ENCODE results near the gene COL26A1.

COL26A1 gene

GRCh38 chr7:101363196-101363733 lies 590 bp downstream of the COL26A1 start:
- Histone ChIP-seq H3K14ac (ENCODE audit: low read length in 2 of 2) (peak overlapping the region in 1 of 2 experiments; percentile 11), H4K91ac (ENCODE audit: low read length) (no peak overlapping the region), H3K36me3 (ENCODE audit: control insufficient read depth in 1 of 2, insufficient read depth in 2 of 2, low read depth in 1 of 2, low read length in 2 of 2) (no peaks in the 10 kb centered on the region), H3K4me1 (ENCODE audit: control insufficient read depth, insufficient read depth, low read depth, low read length) (peaks cover 12% of the 10 kb centered on the region), H2BK12ac (ENCODE audit: low read length in 2 of 2) (no peak overlapping the region), H3K23ac (ENCODE audit: low read length in 2 of 2) (no peak overlapping the region), H2BK15ac (ENCODE audit: low read depth, poor library complexity, severe bottlenecking) (no peak overlapping the region), H3K4me2 (ENCODE audit: low read length, poor library complexity, severe bottlenecking) (peak overlapping the region; percentile 99), H3K27ac (ENCODE audit: low read length, poor library complexity, severe bottlenecking) (no peak overlapping the region), H2AFZ (ENCODE audit: low read depth, low read length) (peak overlapping the region; percentile 18), H3K4me3 (ENCODE audit: insufficient read depth in 1 of 2, low read depth in 1 of 2, low read length in 2 of 2) (peak overlapping the region in 1 of 2 experiments; percentile 44), H3K9me3 (ENCODE audit: control insufficient read depth, low read length) (peaks cover 5% of the 10 kb centered on the region), H3K79me1 (replicated peaks; ENCODE audit: low read length, poor library complexity, severe bottlenecking) (no peaks in the 10 kb centered on the region), H3K18ac (ENCODE audit: low read depth in 1 of 2, low read length in 2 of 2) (no peak overlapping the region), H2BK5ac (ENCODE audit: low read depth, low read length, poor library complexity, severe bottlenecking) (no peak overlapping the region), H2BK120ac (ENCODE audit: low read depth, low read length) (no peak overlapping the region), H3K27me3 (ENCODE audit: control insufficient read depth in 1 of 2, insufficient read depth in 1 of 2, low read length in 2 of 2) (peaks cover 47 to 68% of the 10 kb centered on the region in 2 experiments), H4K8ac (ENCODE audit: low read length) (no peak overlapping the region), H3K9ac (ENCODE audit: low read length) (no peak overlapping the region), H2AK5ac (ENCODE audit: low read length, severe bottlenecking) (no peak overlapping the region), H3K4ac (ENCODE audit: low read depth in 1 of 2, low read length in 2 of 2) (no peak overlapping the region)
- no peak for DNase-seq
- 0% methylated on average over 15 of the region's 46 CpGs for WGBS

- DNase-seq = peak; percentile 55
- Histone ChIP-seq H3K4ac (ENCODE audit: low read depth in 1 of 2, low read length in 2 of 2) (no peak overlapping the region), H2BK5ac (ENCODE audit: low read depth, low read length, poor library complexity, severe bottlenecking) (no peak overlapping the region), H3K79me1 (replicated peaks; ENCODE audit: low read length, poor library complexity, severe bottlenecking) (no peaks in the 10 kb centered on the region), H3K36me3 (ENCODE audit: control insufficient read depth in 1 of 2, insufficient read depth in 2 of 2, low read depth in 1 of 2, low read length in 2 of 2) (no peaks in the 10 kb centered on the region), H3K14ac (ENCODE audit: low read length in 2 of 2) (peak overlapping the region in 1 of 2 experiments; percentile 11), H2BK15ac (ENCODE audit: low read depth, poor library complexity, severe bottlenecking) (peak overlapping the region; percentile 94), H2AFZ (ENCODE audit: low read depth, low read length) (peak overlapping the region; percentile 18), H3K9me3 (ENCODE audit: control insufficient read depth, low read length) (peaks cover 5% of the 10 kb centered on the region), H3K4me3 (ENCODE audit: insufficient read depth in 1 of 2, low read depth in 1 of 2, low read length in 2 of 2) (peak overlapping the region; percentile 37 to 44), H3K9ac (ENCODE audit: low read length) (no peak overlapping the region), H4K91ac (ENCODE audit: low read length) (no peak overlapping the region), H3K4me2 (ENCODE audit: low read length, poor library complexity, severe bottlenecking) (peak overlapping the region; percentile 99), H3K27me3 (ENCODE audit: control insufficient read depth in 1 of 2, insufficient read depth in 1 of 2, low read length in 2 of 2) (peaks cover 48 to 74% of the 10 kb centered on the region in 2 experiments), H3K27ac (ENCODE audit: low read length, poor library complexity, severe bottlenecking) (no peak overlapping the region), H3K4me1 (ENCODE audit: control insufficient read depth, insufficient read depth, low read depth, low read length) (peaks cover 12% of the 10 kb centered on the region), H2AK5ac (ENCODE audit: low read length, severe bottlenecking) (no peak overlapping the region), H2BK12ac (ENCODE audit: low read length in 2 of 2) (peak overlapping the region in 1 of 2 experiments; percentile 78), H3K23ac (ENCODE audit: low read length in 2 of 2) (no peak overlapping the region), H4K8ac (ENCODE audit: low read length) (no peak overlapping the region), H3K18ac (ENCODE audit: low read depth in 1 of 2, low read length in 2 of 2) (peak overlapping the region in 1 of 2 experiments; percentile 24), H2BK120ac (ENCODE audit: low read depth, low read length) (no peak overlapping the region)
- WGBS = 1% methylated on average over 45 of the region's 52 CpGs
These were observed 1.2 kb downstream of the COL26A1 start for GRCh38 chr7:101363734-101364374.

- H4K91ac ChIP-seq (ENCODE audit: low read length) = no peak overlapping the region
- no peak overlapping the region for H3K27ac ChIP-seq (ENCODE audit: low read length, poor library complexity, severe bottlenecking)
- no peak overlapping the region for H3K18ac ChIP-seq (ENCODE audit: low read depth in 1 of 2, low read length in 2 of 2)
- H3K27me3 ChIP-seq (ENCODE audit: control insufficient read depth in 1 of 2, insufficient read depth in 1 of 2, low read length in 2 of 2) = peaks cover 48 to 81% of the 10 kb centered on the region in 2 experiments
- H2BK120ac ChIP-seq (ENCODE audit: low read depth, low read length) = no peak overlapping the region
- no peak overlapping the region for H3K4me2 ChIP-seq (ENCODE audit: low read length, poor library complexity, severe bottlenecking)
- no peaks in the 10 kb centered on the region for H3K36me3 ChIP-seq (ENCODE audit: control insufficient read depth in 1 of 2, insufficient read depth in 2 of 2, low read depth in 1 of 2, low read length in 2 of 2)
- H3K4me1 ChIP-seq (ENCODE audit: control insufficient read depth, insufficient read depth, low read depth, low read length) = peaks cover 12% of the 10 kb centered on the region
- 97% methylated on average over 2 of the region's 2 CpGs for WGBS
- H2BK5ac ChIP-seq (ENCODE audit: low read depth, low read length, poor library complexity, severe bottlenecking) = no peak overlapping the region
- H3K79me1 ChIP-seq (replicated peaks; ENCODE audit: low read length, poor library complexity, severe bottlenecking) = no peaks in the 10 kb centered on the region
- peaks cover 5% of the 10 kb centered on the region for H3K9me3 ChIP-seq (ENCODE audit: control insufficient read depth, low read length)
- H4K8ac ChIP-seq (ENCODE audit: low read length) = no peak overlapping the region
- no peak overlapping the region for H2BK15ac ChIP-seq (ENCODE audit: low read depth, poor library complexity, severe bottlenecking)
- no peak overlapping the region for H2AK5ac ChIP-seq (ENCODE audit: low read length, severe bottlenecking)
- H3K4ac ChIP-seq (ENCODE audit: low read depth in 1 of 2, low read length in 2 of 2) = no peak overlapping the region
- no peak overlapping the region for H2BK12ac ChIP-seq (ENCODE audit: low read length in 2 of 2)
- no peak overlapping the region for H3K9ac ChIP-seq (ENCODE audit: low read length)
- DNase-seq = no peak
- no peak overlapping the region for H2AFZ ChIP-seq (ENCODE audit: low read depth, low read length)
- no peak overlapping the region for H3K14ac ChIP-seq (ENCODE audit: low read length in 2 of 2)
- H3K23ac ChIP-seq (ENCODE audit: low read length in 2 of 2) = no peak overlapping the region
- no peak overlapping the region for H3K4me3 ChIP-seq (ENCODE audit: insufficient read depth in 1 of 2, low read depth in 1 of 2, low read length in 2 of 2)
These were observed 3.3 kb downstream of the COL26A1 start for GRCh38 chr7:101365956-101366355.

- no peak overlapping the region for H3K27ac ChIP-seq (ENCODE audit: low read length, poor library complexity, severe bottlenecking)
- no peak overlapping the region for H3K4me3 ChIP-seq (ENCODE audit: insufficient read depth in 1 of 2, low read depth in 1 of 2, low read length in 2 of 2)
- DNase-seq = no peak
- H3K27me3 ChIP-seq (ENCODE audit: control insufficient read depth in 1 of 2, insufficient read depth in 1 of 2, low read length in 2 of 2) = peaks cover 51 to 83% of the 10 kb centered on the region in 2 experiments
- H2BK12ac ChIP-seq (ENCODE audit: low read length in 2 of 2) = no peak overlapping the region
- H3K14ac ChIP-seq (ENCODE audit: low read length in 2 of 2) = no peak overlapping the region
- no peak overlapping the region for H3K9ac ChIP-seq (ENCODE audit: low read length)
- H3K23ac ChIP-seq (ENCODE audit: low read length in 2 of 2) = no peak overlapping the region
- H3K9me3 ChIP-seq (ENCODE audit: control insufficient read depth, low read length) = peaks cover 5% of the 10 kb centered on the region
- no peak overlapping the region for H2BK15ac ChIP-seq (ENCODE audit: low read depth, poor library complexity, severe bottlenecking)
- H3K18ac ChIP-seq (ENCODE audit: low read depth in 1 of 2, low read length in 2 of 2) = no peak overlapping the region
- no peaks in the 10 kb centered on the region for H3K36me3 ChIP-seq (ENCODE audit: control insufficient read depth in 1 of 2, insufficient read depth in 2 of 2, low read depth in 1 of 2, low read length in 2 of 2)
- H3K4me1 ChIP-seq (ENCODE audit: control insufficient read depth, insufficient read depth, low read depth, low read length) = peaks cover 11% of the 10 kb centered on the region
- H4K91ac ChIP-seq (ENCODE audit: low read length) = no peak overlapping the region
- H4K8ac ChIP-seq (ENCODE audit: low read length) = no peak overlapping the region
- no peak overlapping the region for H2BK5ac ChIP-seq (ENCODE audit: low read depth, low read length, poor library complexity, severe bottlenecking)
- H3K79me1 ChIP-seq (replicated peaks; ENCODE audit: low read length, poor library complexity, severe bottlenecking) = no peaks in the 10 kb centered on the region
- H3K4me2 ChIP-seq (ENCODE audit: low read length, poor library complexity, severe bottlenecking) = no peak overlapping the region
- H2AK5ac ChIP-seq (ENCODE audit: low read length, severe bottlenecking) = no peak overlapping the region
- no peak overlapping the region for H2AFZ ChIP-seq (ENCODE audit: low read depth, low read length)
- 83% methylated on average over 1 of the region's 1 CpG for WGBS
- H2BK120ac ChIP-seq (ENCODE audit: low read depth, low read length) = no peak overlapping the region
- no peak overlapping the region for H3K4ac ChIP-seq (ENCODE audit: low read depth in 1 of 2, low read length in 2 of 2)
These were observed 5.0 kb downstream of the COL26A1 start for GRCh38 chr7:101367676-101368075.

All from mesenchymal stem cell (in vitro differentiated cells and primary cell).